ENCODE results near the gene CACNA2D3. TPM values are rescaled to one million over a fixed set of nuclear protein-coding genes. Genes with fewer than 3 reads are reported as not detected.

CACNA2D3 gene
- total and polyA plus RNA-seq, 2 experiments from 2014 or later = 0.30 to 0.43 TPM

DNA sequence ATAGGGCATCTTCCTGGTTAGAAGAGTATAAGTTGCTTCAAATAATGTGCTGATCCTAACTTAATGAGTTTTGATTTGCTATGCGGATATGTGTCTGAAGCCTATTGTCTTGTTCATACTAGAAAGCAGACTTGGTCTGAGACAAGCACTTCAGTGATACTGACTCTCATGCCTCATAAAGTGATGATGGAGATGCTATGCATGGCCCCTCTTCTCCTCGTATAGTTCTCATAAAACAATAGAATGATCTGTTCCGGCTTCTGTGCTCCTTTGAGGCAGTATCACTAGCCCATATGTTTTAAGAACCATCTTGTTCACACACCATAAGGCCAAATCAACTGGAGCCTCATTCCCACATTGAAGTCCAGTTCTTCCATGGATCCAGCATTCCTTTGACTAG lies 583.4 kb downstream of the CACNA2D3 start:
- no peak overlapping the region for H3K4me3 ChIP-seq
- H3K9me3 ChIP-seq (ENCODE audit: low read depth) = no peaks in the 10 kb centered on the region
- H3K9me2 ChIP-seq (ENCODE audit: insufficient read depth) = no peaks in the 10 kb centered on the region
- in situ Hi-C loops (cut with MboI) = no loop called here
- no peak overlapping the region for H3K27ac ChIP-seq
- TF ChIP-seq EZH2phosphoT487 (IDR thresholded peaks at IDR 0.05; ENCODE audit: insufficient read depth, low read depth) (no peak), EZH2 (IDR thresholded peaks at IDR 0.05; ENCODE audit: insufficient read depth, poor library complexity, severe bottlenecking) (no peak)
- no peaks in the 10 kb centered on the region for H3K27me3 ChIP-seq (replicated peaks; ENCODE audit: insufficient read depth)
- H3K4me2 ChIP-seq (ENCODE audit: unreplicated experiment) = no peak overlapping the region
- H3K36me3 ChIP-seq (ENCODE audit: low read depth) = no peaks in the 10 kb centered on the region
- DNase-seq = no peak
- WGBS, 2 experiments (ENCODE audit: low coverage in 1 of 2, low lambda C conversion rate in 2 of 2, missing lambda C conversion rate in 2 of 2) = 41 to 47% methylated on average over 3 of the region's 3 CpGs
- H3K4me1 ChIP-seq (ENCODE audit: insufficient read depth) = no peaks in the 10 kb centered on the region
- no peaks in the 10 kb centered on the region for H3F3A ChIP-seq (ENCODE audit: insufficient read depth)
- H4K20me1 ChIP-seq (ENCODE audit: insufficient read depth) = no peaks in the 10 kb centered on the region
- no peak overlapping the region for H2AFZ ChIP-seq
- no peaks in the 10 kb centered on the region for H3K79me2 ChIP-seq (ENCODE audit: insufficient read depth)
- no peak overlapping the region for H3K9ac ChIP-seq

DNA sequence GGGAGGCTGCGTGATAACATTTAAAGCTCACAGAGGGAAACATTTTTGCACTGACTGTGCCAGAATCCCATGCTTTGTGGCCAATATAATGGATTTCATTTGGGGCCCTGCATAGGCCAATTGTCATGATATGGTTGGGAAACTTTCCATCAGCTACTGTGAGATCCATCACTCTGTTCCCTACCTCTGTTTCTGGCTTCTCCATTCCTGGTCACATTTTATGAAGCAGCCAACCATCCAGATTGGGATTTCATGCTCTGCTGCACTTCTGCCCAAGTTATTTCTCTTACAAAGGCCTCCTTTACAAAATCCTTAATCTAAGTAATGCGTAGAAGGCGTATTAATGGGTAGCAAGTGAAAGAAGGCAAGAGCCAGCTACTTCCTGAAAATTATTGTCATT lies 584.4 kb downstream of the CACNA2D3 start:
- Histone ChIP-seq H3K79me2 (ENCODE audit: insufficient read depth) (no peaks in the 10 kb centered on the region), H3K9me3 (ENCODE audit: low read depth) (no peaks in the 10 kb centered on the region), H3F3A (ENCODE audit: insufficient read depth) (no peaks in the 10 kb centered on the region), H3K27me3 (replicated peaks; ENCODE audit: insufficient read depth) (no peaks in the 10 kb centered on the region), H2AFZ (no peak overlapping the region), H3K27ac (no peak overlapping the region), H3K4me1 (ENCODE audit: insufficient read depth) (no peaks in the 10 kb centered on the region), H3K4me2 (ENCODE audit: unreplicated experiment) (no peak overlapping the region), H3K9me2 (ENCODE audit: insufficient read depth) (no peaks in the 10 kb centered on the region), H3K9ac (no peak overlapping the region), H3K36me3 (ENCODE audit: low read depth) (no peaks in the 10 kb centered on the region), H3K4me3 (no peak overlapping the region), H4K20me1 (ENCODE audit: insufficient read depth) (no peaks in the 10 kb centered on the region)
- WGBS, 2 experiments (ENCODE audit: low coverage in 1 of 2, low lambda C conversion rate in 2 of 2, missing lambda C conversion rate in 2 of 2) = 36 to 45% methylated on average over 3 of the region's 3 CpGs
- in situ Hi-C loops (cut with MboI) = no loop called here
- no peak for DNase-seq
- TF ChIP-seq EZH2 (IDR thresholded peaks at IDR 0.05; ENCODE audit: insufficient read depth, poor library complexity, severe bottlenecking) (no peak), EZH2phosphoT487 (IDR thresholded peaks at IDR 0.05; ENCODE audit: insufficient read depth, low read depth) (no peak)

DNA sequence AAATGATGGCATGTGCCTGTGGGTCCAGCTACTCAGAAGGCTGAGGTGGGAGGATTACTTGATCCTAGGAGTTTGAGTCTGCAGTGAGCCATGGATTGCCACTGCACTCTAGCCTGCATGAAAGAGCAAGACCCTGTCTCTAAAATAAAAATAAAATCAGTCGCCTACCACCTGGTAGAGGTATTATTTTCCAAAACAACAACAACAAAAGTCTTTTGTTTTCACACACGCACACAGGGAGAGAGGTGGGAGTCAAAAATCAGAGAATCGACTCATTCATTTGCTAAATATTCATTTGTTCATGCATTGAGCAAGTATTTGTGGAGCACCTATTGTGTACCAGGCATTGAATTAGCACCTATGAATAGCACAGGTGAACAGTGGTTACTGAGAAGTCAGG lies 587.4 kb downstream of the CACNA2D3 start:
- Histone ChIP-seq H3K4me3 (no peak overlapping the region), H3K9ac (no peak overlapping the region), H3K27ac (no peak overlapping the region), H3K9me2 (ENCODE audit: insufficient read depth) (no peaks in the 10 kb centered on the region), H4K20me1 (ENCODE audit: insufficient read depth) (no peaks in the 10 kb centered on the region), H3F3A (ENCODE audit: insufficient read depth) (no peaks in the 10 kb centered on the region), H3K9me3 (ENCODE audit: low read depth) (no peaks in the 10 kb centered on the region), H2AFZ (no peak overlapping the region), H3K4me2 (ENCODE audit: unreplicated experiment) (no peak overlapping the region), H3K79me2 (ENCODE audit: insufficient read depth) (no peaks in the 10 kb centered on the region), H3K4me1 (ENCODE audit: insufficient read depth) (no peaks in the 10 kb centered on the region), H3K36me3 (ENCODE audit: low read depth) (no peaks in the 10 kb centered on the region), H3K27me3 (replicated peaks; ENCODE audit: insufficient read depth) (no peaks in the 10 kb centered on the region)
- no peak for DNase-seq
- in situ Hi-C loops (cut with MboI) = no loop called here
- TF ChIP-seq EZH2phosphoT487 (IDR thresholded peaks at IDR 0.05; ENCODE audit: insufficient read depth, low read depth) = no peak
- no peak for TF ChIP-seq EZH2 (IDR thresholded peaks at IDR 0.05; ENCODE audit: insufficient read depth, poor library complexity, severe bottlenecking)
- WGBS, 2 experiments (ENCODE audit: low coverage in 1 of 2, low lambda C conversion rate in 2 of 2, missing lambda C conversion rate in 2 of 2) = 27 to 40% methylated on average over 3 of the region's 3 CpGs

DNA sequence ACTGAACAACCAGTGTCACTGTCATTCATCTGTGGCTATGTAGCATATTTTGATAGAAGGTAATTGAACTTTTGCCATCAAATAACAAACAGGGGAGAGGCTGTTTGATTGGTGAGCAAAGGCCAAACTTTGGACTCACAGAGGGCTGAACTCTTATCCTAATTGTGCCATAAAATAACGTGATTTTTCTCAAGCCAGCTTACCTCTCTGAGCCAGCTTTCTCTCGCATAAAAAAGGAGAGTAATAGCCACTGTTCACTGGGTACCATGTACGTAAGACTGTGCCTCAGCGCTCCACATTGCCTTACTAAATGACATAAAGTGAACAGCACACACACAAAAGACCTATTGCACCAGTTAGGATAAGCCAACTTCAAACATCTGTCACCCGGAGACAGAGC lies 588.6 kb downstream of the CACNA2D3 start:
- Histone ChIP-seq H3K4me1 (ENCODE audit: insufficient read depth) (no peaks in the 10 kb centered on the region), H3K79me2 (ENCODE audit: insufficient read depth) (no peaks in the 10 kb centered on the region), H3K36me3 (ENCODE audit: low read depth) (no peaks in the 10 kb centered on the region), H3K9ac (no peak overlapping the region), H3K4me2 (ENCODE audit: unreplicated experiment) (no peak overlapping the region), H3K9me3 (ENCODE audit: low read depth) (no peaks in the 10 kb centered on the region), H3K27me3 (replicated peaks; ENCODE audit: insufficient read depth) (no peaks in the 10 kb centered on the region), H3K27ac (no peak overlapping the region), H3F3A (ENCODE audit: insufficient read depth) (no peaks in the 10 kb centered on the region), H2AFZ (no peak overlapping the region), H3K4me3 (no peak overlapping the region), H3K9me2 (ENCODE audit: insufficient read depth) (no peaks in the 10 kb centered on the region), H4K20me1 (ENCODE audit: insufficient read depth) (no peaks in the 10 kb centered on the region)
- TF ChIP-seq EZH2phosphoT487 (IDR thresholded peaks at IDR 0.05; ENCODE audit: insufficient read depth, low read depth) (no peak), EZH2 (IDR thresholded peaks at IDR 0.05; ENCODE audit: insufficient read depth, poor library complexity, severe bottlenecking) (no peak)
- 27 to 32% methylated on average over 5 of the region's 5 CpGs for WGBS, 2 experiments (ENCODE audit: low coverage in 1 of 2, low lambda C conversion rate in 2 of 2, missing lambda C conversion rate in 2 of 2)
- in situ Hi-C loops (cut with MboI) = no loop called here
- DNase-seq = no peak

DNA sequence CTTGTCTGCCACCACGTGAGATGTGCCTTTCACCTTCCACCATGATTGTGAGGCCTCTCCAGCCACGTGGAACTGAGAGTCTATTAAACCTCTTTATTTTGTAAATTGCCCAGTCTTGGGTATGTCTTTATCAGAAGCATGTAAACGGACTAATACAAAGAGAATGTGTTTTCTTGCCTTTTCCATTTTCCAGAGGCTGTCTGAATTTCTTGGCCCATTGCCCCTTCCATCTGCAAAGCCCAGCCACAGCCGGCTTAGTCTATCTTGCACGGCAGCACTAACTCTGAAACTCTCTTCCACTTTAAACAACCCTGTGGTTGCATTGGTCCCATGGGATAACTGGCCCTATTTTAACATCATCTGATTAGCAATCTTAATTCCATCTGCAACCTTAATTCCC lies 590.2 kb downstream of the CACNA2D3 start:
- H3K27me3 ChIP-seq (replicated peaks; ENCODE audit: insufficient read depth) = no peaks in the 10 kb centered on the region
- H3K4me1 ChIP-seq (ENCODE audit: insufficient read depth) = no peaks in the 10 kb centered on the region
- H3K9me3 ChIP-seq (ENCODE audit: low read depth) = no peaks in the 10 kb centered on the region
- H4K20me1 ChIP-seq (ENCODE audit: insufficient read depth) = no peaks in the 10 kb centered on the region
- no peaks in the 10 kb centered on the region for H3K9me2 ChIP-seq (ENCODE audit: insufficient read depth)
- H3K36me3 ChIP-seq (ENCODE audit: low read depth) = no peaks in the 10 kb centered on the region
- 5 to 9% methylated on average over 5 of the region's 5 CpGs for WGBS, 2 experiments (ENCODE audit: low coverage in 1 of 2, low lambda C conversion rate in 2 of 2, missing lambda C conversion rate in 2 of 2)
- peak; percentile 2 for DNase-seq
- H2AFZ ChIP-seq = no peak overlapping the region
- H3K79me2 ChIP-seq (ENCODE audit: insufficient read depth) = no peaks in the 10 kb centered on the region
- no peak for TF ChIP-seq EZH2phosphoT487 (IDR thresholded peaks at IDR 0.05; ENCODE audit: insufficient read depth, low read depth)
- no peak for TF ChIP-seq EZH2 (IDR thresholded peaks at IDR 0.05; ENCODE audit: insufficient read depth, poor library complexity, severe bottlenecking)
- H3K27ac ChIP-seq = no peak overlapping the region
- H3K4me3 ChIP-seq = no peak overlapping the region
- no peak overlapping the region for H3K4me2 ChIP-seq (ENCODE audit: unreplicated experiment)
- H3F3A ChIP-seq (ENCODE audit: insufficient read depth) = no peaks in the 10 kb centered on the region
- no peak overlapping the region for H3K9ac ChIP-seq
- in situ Hi-C loops (cut with MboI) = no loop called here
